Coronary artery (tissue), 2 donors: ENCODE results near the gene CIB4.

Source experiments
- DNase-seq: peaks from one replicate; pipeline ENCODE4 v3.0.0-alpha.2; 2017; ENCODE audit warnings: low spot score
- H3K27ac ChIP-seq, 2 donors: fragments of 200-600 bp; sonication (generic); one replicate each; pipeline ENCODE4 v1.5.1; 2016 to 2019
- H3K4me3 ChIP-seq: fragments of 200-600 bp; sonication (generic); 2 replicates; pipeline ENCODE4 v1.5.1; 2016; ENCODE audit warnings: mild to moderate bottlenecking, moderate library complexity
- TF ChIP-seq, protein P1 (sequence below): fragments of 200-600 bp; sonication (generic); IDR thresholded peaks from one replicate; pipeline ENCODE4 v1.5.1; 2019; ENCODE audit warnings: antibody characterized with exemption

The CIB4 gene

DNA sequence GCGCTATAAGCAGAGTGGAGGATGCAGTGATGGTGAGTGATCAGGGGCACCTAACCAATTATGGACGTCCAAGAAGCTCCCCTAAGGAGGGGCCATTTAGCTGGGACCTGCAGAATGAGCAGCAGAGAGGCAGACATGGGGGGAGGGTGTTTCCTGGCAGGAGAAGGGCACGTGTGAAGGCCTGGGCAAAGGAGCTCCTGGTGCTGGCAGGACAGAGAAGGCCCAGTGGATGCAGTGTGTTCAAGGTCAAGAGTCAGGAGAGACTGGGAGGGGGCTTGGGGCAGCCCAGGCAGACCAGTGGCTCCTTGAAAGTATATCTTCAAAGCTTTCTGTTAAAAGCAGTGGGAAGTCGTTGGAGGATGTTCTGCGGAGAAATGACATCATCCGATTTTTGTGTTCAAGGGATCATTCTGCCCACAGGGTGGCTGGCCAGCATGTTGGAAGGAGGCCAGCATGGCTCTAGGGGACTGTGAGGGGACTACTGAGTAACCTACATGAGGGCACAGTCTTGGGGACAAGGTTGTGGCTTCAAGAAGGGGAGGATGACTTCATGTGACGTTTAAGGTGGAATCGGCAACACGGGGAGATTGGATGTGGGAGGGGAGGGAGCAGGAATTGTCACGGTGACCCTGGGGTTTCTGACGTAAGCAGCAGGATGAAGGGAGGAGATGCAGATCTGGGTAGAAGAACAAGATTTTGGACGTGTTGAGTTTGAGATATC is 9.0 kb upstream of the CIB4 start:
- no peak overlapping the region for H3K27ac ChIP-seq
- no peak for DNase-seq
- TF ChIP-seq, protein P1, sequence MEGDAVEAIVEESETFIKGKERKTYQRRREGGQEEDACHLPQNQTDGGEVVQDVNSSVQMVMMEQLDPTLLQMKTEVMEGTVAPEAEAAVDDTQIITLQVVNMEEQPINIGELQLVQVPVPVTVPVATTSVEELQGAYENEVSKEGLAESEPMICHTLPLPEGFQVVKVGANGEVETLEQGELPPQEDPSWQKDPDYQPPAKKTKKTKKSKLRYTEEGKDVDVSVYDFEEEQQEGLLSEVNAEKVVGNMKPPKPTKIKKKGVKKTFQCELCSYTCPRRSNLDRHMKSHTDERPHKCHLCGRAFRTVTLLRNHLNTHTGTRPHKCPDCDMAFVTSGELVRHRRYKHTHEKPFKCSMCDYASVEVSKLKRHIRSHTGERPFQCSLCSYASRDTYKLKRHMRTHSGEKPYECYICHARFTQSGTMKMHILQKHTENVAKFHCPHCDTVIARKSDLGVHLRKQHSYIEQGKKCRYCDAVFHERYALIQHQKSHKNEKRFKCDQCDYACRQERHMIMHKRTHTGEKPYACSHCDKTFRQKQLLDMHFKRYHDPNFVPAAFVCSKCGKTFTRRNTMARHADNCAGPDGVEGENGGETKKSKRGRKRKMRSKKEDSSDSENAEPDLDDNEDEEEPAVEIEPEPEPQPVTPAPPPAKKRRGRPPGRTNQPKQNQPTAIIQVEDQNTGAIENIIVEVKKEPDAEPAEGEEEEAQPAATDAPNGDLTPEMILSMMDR = no peak
- H3K4me3 ChIP-seq = no peak overlapping the region

DNA sequence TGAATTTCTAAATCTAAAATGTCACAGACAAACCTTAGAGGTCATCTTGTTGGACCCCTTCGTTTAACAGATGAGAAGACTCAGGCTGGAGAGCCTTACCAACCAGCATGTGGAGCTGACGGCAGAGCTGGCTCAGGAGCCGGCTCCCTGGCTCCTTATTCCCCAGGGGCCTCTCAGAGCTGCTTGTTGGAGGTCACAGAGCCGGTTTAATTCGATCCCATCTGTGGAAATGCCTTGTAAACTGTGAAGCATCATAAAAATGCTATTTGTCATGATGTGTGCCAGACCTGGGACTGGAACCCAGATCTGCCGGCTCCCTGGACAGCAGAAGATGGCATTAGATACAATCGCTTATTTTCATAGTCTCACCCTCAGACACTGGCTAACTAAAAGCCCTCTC is 8.2 kb upstream of the CIB4 start:
- Histone ChIP-seq H3K4me3 (no peak overlapping the region), H3K27ac (no peak overlapping the region)
- TF ChIP-seq, protein P1 = no peak
- DNase-seq = peak; percentile 49

DNA sequence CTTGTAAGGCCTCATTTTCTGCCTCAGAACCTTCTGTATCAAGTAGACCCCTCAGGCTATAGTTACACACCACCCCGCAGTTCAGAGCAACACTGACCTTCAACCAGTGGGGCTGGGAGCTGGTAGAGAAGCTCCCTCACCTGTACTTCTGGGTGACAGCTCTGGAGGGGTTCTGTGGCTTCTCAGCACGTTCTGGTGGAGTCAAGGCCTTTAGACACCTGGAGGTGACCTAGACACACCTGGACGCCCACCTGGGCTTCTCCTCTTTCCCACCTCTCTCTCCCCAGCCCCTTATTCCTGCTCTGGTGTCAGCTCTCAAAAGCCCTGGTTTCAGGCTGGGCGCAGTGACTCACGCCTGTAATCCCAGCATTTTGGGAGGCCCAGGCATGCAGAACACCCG is 7.3 kb upstream of the CIB4 start:
- Histone ChIP-seq H3K4me3 (no peak overlapping the region), H3K27ac (no peak overlapping the region)
- DNase-seq = peak; percentile 31
- TF ChIP-seq, protein P1 = no peak

DNA sequence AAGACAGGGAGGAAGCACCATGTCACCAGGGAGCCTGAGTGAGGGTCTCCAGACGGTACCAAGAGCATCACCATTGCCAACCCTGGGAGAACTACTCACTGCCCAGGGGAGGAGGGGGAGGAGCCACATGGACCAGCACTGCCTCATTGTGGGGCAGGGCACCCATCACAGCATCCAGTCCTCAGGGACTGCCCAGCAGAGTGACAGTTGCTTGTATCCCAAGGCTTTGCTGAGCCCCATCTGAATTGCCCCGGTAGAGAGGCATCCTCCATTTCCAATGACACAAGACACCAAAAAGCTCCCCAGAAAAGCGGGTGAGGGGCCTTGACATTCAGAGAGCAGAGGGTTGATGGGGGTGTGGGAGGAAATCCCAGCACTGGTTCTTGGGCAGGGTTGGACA is 6.8 kb upstream of the CIB4 start:
- DNase-seq = peak; percentile 21
- TF ChIP-seq, protein P1 = no peak
- H3K4me3 ChIP-seq = no peak overlapping the region
- no peak overlapping the region for H3K27ac ChIP-seq

DNA sequence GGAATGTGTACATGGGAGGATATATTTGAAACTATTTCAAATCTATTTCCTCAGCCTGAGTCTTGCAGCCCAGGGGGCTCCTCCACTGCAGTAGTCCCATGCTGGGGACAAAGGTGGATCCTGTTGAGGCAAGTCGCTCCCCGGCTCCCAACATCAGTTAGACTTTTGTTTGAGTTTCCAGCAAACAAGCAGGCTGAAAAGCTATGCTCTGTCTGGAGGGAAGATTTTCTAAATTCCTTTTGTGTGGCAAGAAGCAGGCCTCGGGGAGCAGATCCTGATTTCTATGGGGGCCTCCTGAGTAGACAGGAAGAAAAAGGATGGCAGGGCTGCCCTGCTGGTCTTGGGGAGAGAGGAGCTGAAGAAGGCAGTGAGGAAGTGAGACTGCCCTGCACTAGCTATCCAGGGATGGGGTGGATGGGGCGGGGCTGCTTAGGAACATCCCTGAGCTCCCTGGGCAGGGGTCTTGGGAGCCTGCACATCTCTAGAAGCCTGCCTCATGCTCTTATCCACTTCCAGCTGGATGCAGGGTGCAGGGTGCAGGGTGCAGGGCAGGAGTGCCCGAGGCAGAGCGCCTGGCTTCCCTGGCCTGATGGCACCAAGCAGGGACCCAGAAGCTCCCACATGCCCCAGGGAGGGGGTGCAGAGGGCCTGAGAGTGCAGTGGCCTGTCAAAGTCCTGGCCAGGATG is 6.0 kb upstream of the CIB4 start:
- no peak overlapping the region for H3K27ac ChIP-seq
- TF ChIP-seq, protein P1 = no peak
- H3K4me3 ChIP-seq = no peak overlapping the region
- peak; percentile 53 for DNase-seq

DNA sequence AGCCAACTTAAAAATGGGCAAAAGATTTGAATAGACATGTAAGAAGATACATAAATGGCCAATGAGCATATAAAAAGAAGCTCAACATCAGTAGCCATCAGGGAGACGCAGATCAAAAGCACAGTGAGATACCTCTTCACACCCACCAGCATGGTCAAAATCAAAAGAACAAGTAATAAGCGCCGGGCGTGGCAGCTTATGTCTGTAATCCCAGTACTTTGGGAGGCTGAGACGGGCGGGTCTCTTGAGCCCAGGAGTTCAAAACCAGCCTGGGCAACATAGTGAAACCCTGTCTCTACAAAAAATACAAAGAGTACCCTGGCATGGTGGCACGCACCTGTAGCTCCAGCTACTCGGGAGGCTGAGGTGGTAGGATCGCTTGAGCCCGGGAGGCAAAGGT is 4.6 kb upstream of the CIB4 start:
- DNase-seq = no peak
- H3K27ac ChIP-seq = no peak overlapping the region
- TF ChIP-seq, protein P1 = no peak

More for the DNA sequence above, 4.6 kb upstream of the CIB4 start:
- no peak overlapping the region for H3K4me3 ChIP-seq
